Keratinocyte (primary cell): ENCODE data around the gene CHRM1. TPM values are rescaled to one million over a fixed set of nuclear protein-coding genes. Genes with fewer than 3 reads are reported as not detected.

Source experiments
- DNase-seq: peaks from one replicate; pipeline ENCODE4 v3.0.0-alpha.2; 2011; ENCODE audit warnings: low read depth, missing footprints, low spot score
- FAIRE-seq: peaks from 2 replicates; lab custom pipeline; 2011; peaks lifted over from hg19 to GRCh38; lab: Jason Lieb, UNC
- H2AFZ ChIP-seq: 2 replicates; pipeline ENCODE4 v1.6.0; 2012; ENCODE audit warnings: low read length, control low read depth, inconsistent platforms; ENCODE audit not compliant: control insufficient read depth
- H3K27ac ChIP-seq: 2 replicates; pipeline ENCODE4 v1.5.1; 2011; ENCODE audit warnings: low read length; ENCODE audit not compliant: control insufficient read depth, insufficient read depth
- H3K27me3 ChIP-seq: 3 replicates; pipeline ENCODE4 v1.6.0; 2011; ENCODE audit warnings: low read length; ENCODE audit not compliant: control insufficient read depth, insufficient read depth; ENCODE audit errors: extremely low read depth
- H3K36me3 ChIP-seq, 2 experiments: 2 replicates in 1 of 2; 3 replicates in 1 of 2; pipeline ENCODE4 v1.5.1; 2011; ENCODE audit warnings: low read length in 2 of 2, mild to moderate bottlenecking in 1 of 2; ENCODE audit not compliant: control insufficient read depth in 2 of 2, insufficient read depth in 2 of 2; ENCODE audit errors: extremely low read depth in 1 of 2
- H3K4me1 ChIP-seq: 3 replicates; pipeline ENCODE4 v1.5.1; 2011; ENCODE audit warnings: low read length; ENCODE audit not compliant: control insufficient read depth, insufficient read depth; ENCODE audit errors: extremely low read depth
- H3K4me2 ChIP-seq: 3 replicates; pipeline ENCODE4 v1.6.0; 2011; ENCODE audit warnings: low read depth, low read length; ENCODE audit not compliant: control insufficient read depth, insufficient read depth; ENCODE audit errors: extremely low read depth
- H3K4me3 ChIP-seq, 3 experiments: fragments of 200-600 bp in 1 of 3; sonication (generic) in 1 of 3; 2 replicates in 2 of 3; 3 replicates in 1 of 3; pipeline ENCODE4 v1.5.1; 2011 to 2016; ENCODE audit warnings: low read length in 3 of 3, mild to moderate bottlenecking in 3 of 3, control low read depth in 2 of 3, inconsistent platforms in 1 of 3, low read depth in 1 of 3, mixed read lengths in 1 of 3, mixed run types in 1 of 3, moderate library complexity in 1 of 3; ENCODE audit not compliant: control insufficient read depth in 2 of 3, insufficient read depth in 2 of 3; ENCODE audit errors: extremely low read depth in 1 of 3
- H3K79me2 ChIP-seq: 2 replicates; pipeline ENCODE4 v1.6.0; 2012; ENCODE audit warnings: low read length; ENCODE audit not compliant: control insufficient read depth, insufficient read depth
- H3K9ac ChIP-seq: 3 replicates; pipeline ENCODE4 v1.6.0; 2011; ENCODE audit warnings: low read length; ENCODE audit not compliant: control insufficient read depth, insufficient read depth; ENCODE audit errors: extremely low read depth
- H3K9me1 ChIP-seq: 3 replicates; pipeline ENCODE4 v1.6.0; 2011; ENCODE audit warnings: low read length; ENCODE audit not compliant: control insufficient read depth, insufficient read depth; ENCODE audit errors: extremely low read depth
- H3K9me3 ChIP-seq: 2 replicates; pipeline ENCODE4 v1.5.1; 2012; ENCODE audit warnings: low read depth, low read length; ENCODE audit not compliant: control insufficient read depth
- H4K20me1 ChIP-seq: 3 replicates; pipeline ENCODE4 v1.6.0; 2011; ENCODE audit warnings: low read length; ENCODE audit not compliant: control insufficient read depth, insufficient read depth; ENCODE audit errors: extremely low read depth
- CTCF ChIP-seq, 3 experiments: IDR thresholded peaks in 1 of 3; conservative IDR thresholded peaks in 1 of 3; optimal IDR thresholded peaks in 1 of 3; 2 replicates in 2 of 3; 3 replicates in 1 of 3; pipeline versions ENCODE3 to v1.5.1; 2011; ENCODE audit warnings: low read length in 3 of 3, mild to moderate bottlenecking in 3 of 3, moderate library complexity in 2 of 3, control low read depth in 1 of 3, inconsistent platforms in 1 of 3; ENCODE audit not compliant: insufficient read depth in 2 of 3; ENCODE audit errors: extremely low read depth in 1 of 3
- EZH2 ChIP-seq: IDR thresholded peaks from one replicate; pipeline ENCODE4 v1.6.1; 2012; ENCODE audit warnings: inconsistent platforms, mild to moderate bottlenecking, low read length, moderate library complexity
- dilution Hi-C: fragments of 300-500 bp; cut with MboI; formaldehyde crosslinking; loops from one replicate; pipeline ENCODE4 v1.7.0; 2020; ENCODE audit warnings: low sequenced_read_pairs; ENCODE audit not compliant: extremely low pct_ligation_motif_present
- polyA plus RNA-seq, 5 experiments: library from polyadenylated mRNA; depleted of rRNA in 3 of 5; stranded (reverse) in 3 of 5; stranded (forward) in 1 of 5; unstranded in 1 of 5; fragments of >200 nt; gene quantifications; 1 replicate in 1 of 5; 2 replicates in 3 of 5; 3 replicates in 1 of 5; pipeline versions ENCODE4 v1.2.1 to v1.2.3, GENCODE V29; 2011 to 2012; ENCODE audit warnings: missing spikeins in 2 of 5, low read depth in 1 of 5, low replicate concordance in 1 of 5

CHRM1 gene
- polyA plus RNA-seq, 1 donor (not counting 4 experiments of a cell fraction or from before 2014, with no cell fraction given) = not detected

- H3K9ac ChIP-seq = peak overlapping the region; percentile 22
- DNase-seq (no peak), FAIRE-seq (no peak)
- dilution Hi-C loops = no loop called here
- TF ChIP-seq CTCF (optimal IDR thresholded peaks at IDR 0.05 in 1 of 3, IDR thresholded peaks at IDR 0.05 in 1 of 3, conservative IDR thresholded peaks at IDR 0.05 in 1 of 3; ENCODE audit: extremely low read depth in 1 of 3, insufficient read depth in 2 of 3, low read length in 3 of 3) = peak; percentile 65 to 85 (median 67)
- no peak for TF ChIP-seq EZH2
- H3K27ac ChIP-seq = no peak overlapping the region
- H3K36me3 ChIP-seq = no peaks in the 10 kb centered on the region
- no peaks in the 10 kb centered on the region for H3K27me3 ChIP-seq
- H3K4me1 ChIP-seq = peaks cover 5% of the 10 kb centered on the region
- no peaks in the 10 kb centered on the region for H4K20me1 ChIP-seq
- no peaks in the 10 kb centered on the region for H3K9me1 ChIP-seq
- no peak overlapping the region for H3K4me3 ChIP-seq
- H2AFZ ChIP-seq = peak overlapping the region; percentile 88
- H3K4me2 ChIP-seq = peak overlapping the region; percentile 62
- H3K9me3 ChIP-seq = no peaks in the 10 kb centered on the region
- no peaks in the 10 kb centered on the region for H3K79me2 ChIP-seq
These were observed 11.9 kb downstream of the CHRM1 start for GRCh38 chr11:62909107-62909894.

- no peak overlapping the region for H2AFZ ChIP-seq
These were observed 12.6 kb downstream of the CHRM1 start for GRCh38 chr11:62908468-62909072.

More at GRCh38 chr11:62908468-62909072, 12.6 kb downstream of the CHRM1 start:
- Histone ChIP-seq H3K9me3 (no peaks in the 10 kb centered on the region), H3K4me1 (peaks cover 5% of the 10 kb centered on the region), H3K36me3 (no peaks in the 10 kb centered on the region), H3K4me2 (peak overlapping the region; percentile 62), H3K27ac (no peak overlapping the region), H3K9me1 (no peaks in the 10 kb centered on the region), H3K79me2 (no peaks in the 10 kb centered on the region), H3K4me3 (no peak overlapping the region), H4K20me1 (no peaks in the 10 kb centered on the region), H3K27me3 (no peaks in the 10 kb centered on the region), H3K9ac (no peak overlapping the region)
- no peak for FAIRE-seq
- no peak for DNase-seq
- dilution Hi-C loops = no loop called here
- TF ChIP-seq CTCF (optimal IDR thresholded peaks at IDR 0.05 in 1 of 3, IDR thresholded peaks at IDR 0.05 in 1 of 3, conservative IDR thresholded peaks at IDR 0.05 in 1 of 3; ENCODE audit: extremely low read depth in 1 of 3, insufficient read depth in 2 of 3, low read length in 3 of 3) (no peak), EZH2 (no peak)
